Thyroid gland (tissue), 4 donors: ENCODE data around the gene PTPN11. TPM values are rescaled to one million over a fixed set of nuclear protein-coding genes. Genes with fewer than 3 reads are reported as not detected.

Source experiments
- DNase-seq, 2 donors: peaks; one replicate each; pipeline ENCODE4 v3.0.0-alpha.2; 2019
- H3K27ac ChIP-seq, 3 donors: fragments of 200-600 bp; sonication (generic); 1 replicate in 2 of 3; 2 replicates in 1 of 3; pipeline ENCODE4 v1.5.1; 2016 to 2019; ENCODE audit warnings: mild to moderate bottlenecking in 1 of 3, moderate library complexity in 1 of 3
- H3K27me3 ChIP-seq: fragments of 200-600 bp; sonication (generic); one replicate; pipeline ENCODE4 v1.5.1; 2019
- H3K36me3 ChIP-seq, 2 donors: fragments of 200-600 bp; sonication (generic); one replicate each; pipeline ENCODE4 v1.5.1; 2016 to 2019
- H3K4me1 ChIP-seq, 2 donors: fragments of 200-600 bp; sonication (generic); one replicate each; pipeline ENCODE4 v1.5.1; 2017 to 2019
- H3K4me3 ChIP-seq, 3 donors: fragments of 200-600 bp; sonication (generic); replicated peaks in 1 of 3; 1 replicate in 2 of 3; 2 replicates in 1 of 3; pipeline ENCODE4 v1.5.1; 2016; ENCODE audit warnings: mild to moderate bottlenecking in 1 of 3
- H3K9me3 ChIP-seq: fragments of 200-600 bp; sonication (generic); one replicate; pipeline ENCODE4 v1.5.1; 2017
- POLR2A ChIP-seq, 2 donors: fragments of 450-650 bp; IDR thresholded peaks; one replicate each; pipeline ENCODE4 v1.6.1; 2017; ENCODE audit warnings: antibody characterized with exemption in 2 of 2, mild to moderate bottlenecking in 2 of 2, moderate library complexity in 1 of 2
- whole genome bisulfite sequencing, 2 donors: methylation state at CpG; one replicate each; pipeline ENCODE4 v1.1.5; 2017; 5-methylcytosine and 5-hydroxymethylcytosine counted together
- intact Hi-C: fragments of 100-400 bp; cut with DNase I; formaldehyde crosslinking; loops from one replicate; pipeline ENCODE4 v1.15.1; 2023
- total RNA-seq, 4 donors: library from RNA; depleted of rRNA; stranded (reverse); fragments of >200 nt; gene quantifications; one replicate each; pipeline ENCODE4 v1.2.3, GENCODE V29; 2016
- TF ChIP-seq, protein P1 (sequence below), 6 experiments: fragments of 200-600 bp in 3 of 6; fragments of 450-650 bp in 3 of 6; sonication (generic) in 3 of 6; IDR thresholded peaks; one replicate each; pipeline ENCODE4 v1.5.1; 2016 to 2019; ENCODE audit warnings: antibody characterized with exemption in 6 of 6, mild to moderate bottlenecking in 2 of 6, inconsistent platforms in 1 of 6, moderate library complexity in 1 of 6

Gene PTPN11
- total RNA-seq, 4 donors from 2014 or later: 75.8 to 99.6 (median 78.5) TPM

DNA sequence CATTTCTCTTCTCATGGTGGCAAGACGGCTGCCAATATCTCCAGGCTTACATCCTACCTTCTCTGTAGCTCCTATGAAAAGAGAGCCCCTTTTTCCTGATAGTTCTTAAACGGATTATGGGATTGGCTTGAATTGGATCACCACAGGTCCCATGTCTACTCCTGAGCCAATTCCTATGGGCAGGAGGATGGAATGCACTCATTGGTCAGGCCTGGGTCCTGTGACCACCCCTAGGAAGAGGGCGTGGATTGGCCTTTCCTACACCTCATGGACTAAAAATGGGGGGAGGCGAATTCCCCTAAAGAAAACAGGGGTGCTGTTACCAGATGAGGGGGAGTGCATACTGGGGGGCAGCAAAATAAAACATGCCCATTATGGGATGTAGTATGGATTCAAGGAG is 108.8 kb downstream of the PTPN11 start:
- Histone ChIP-seq H3K36me3 (no peaks in the 10 kb centered on the region), H3K9me3 (no peaks in the 10 kb centered on the region), H3K27me3 (no peaks in the 10 kb centered on the region), H3K4me3 (no peak overlapping the region), H3K27ac (no peak overlapping the region), H3K4me1 (no peaks in the 10 kb centered on the region)
- intact Hi-C loops: no loop called here
- WGBS, 2 donors: 93% methylated on average over 4 of the region's 4 CpGs
- TF ChIP-seq, protein P1, sequence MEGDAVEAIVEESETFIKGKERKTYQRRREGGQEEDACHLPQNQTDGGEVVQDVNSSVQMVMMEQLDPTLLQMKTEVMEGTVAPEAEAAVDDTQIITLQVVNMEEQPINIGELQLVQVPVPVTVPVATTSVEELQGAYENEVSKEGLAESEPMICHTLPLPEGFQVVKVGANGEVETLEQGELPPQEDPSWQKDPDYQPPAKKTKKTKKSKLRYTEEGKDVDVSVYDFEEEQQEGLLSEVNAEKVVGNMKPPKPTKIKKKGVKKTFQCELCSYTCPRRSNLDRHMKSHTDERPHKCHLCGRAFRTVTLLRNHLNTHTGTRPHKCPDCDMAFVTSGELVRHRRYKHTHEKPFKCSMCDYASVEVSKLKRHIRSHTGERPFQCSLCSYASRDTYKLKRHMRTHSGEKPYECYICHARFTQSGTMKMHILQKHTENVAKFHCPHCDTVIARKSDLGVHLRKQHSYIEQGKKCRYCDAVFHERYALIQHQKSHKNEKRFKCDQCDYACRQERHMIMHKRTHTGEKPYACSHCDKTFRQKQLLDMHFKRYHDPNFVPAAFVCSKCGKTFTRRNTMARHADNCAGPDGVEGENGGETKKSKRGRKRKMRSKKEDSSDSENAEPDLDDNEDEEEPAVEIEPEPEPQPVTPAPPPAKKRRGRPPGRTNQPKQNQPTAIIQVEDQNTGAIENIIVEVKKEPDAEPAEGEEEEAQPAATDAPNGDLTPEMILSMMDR (IDR thresholded peaks at IDR 0.05): no peak
- TF ChIP-seq POLR2A (IDR thresholded peaks at IDR 0.05): no peak
- DNase-seq: no peak

DNA sequence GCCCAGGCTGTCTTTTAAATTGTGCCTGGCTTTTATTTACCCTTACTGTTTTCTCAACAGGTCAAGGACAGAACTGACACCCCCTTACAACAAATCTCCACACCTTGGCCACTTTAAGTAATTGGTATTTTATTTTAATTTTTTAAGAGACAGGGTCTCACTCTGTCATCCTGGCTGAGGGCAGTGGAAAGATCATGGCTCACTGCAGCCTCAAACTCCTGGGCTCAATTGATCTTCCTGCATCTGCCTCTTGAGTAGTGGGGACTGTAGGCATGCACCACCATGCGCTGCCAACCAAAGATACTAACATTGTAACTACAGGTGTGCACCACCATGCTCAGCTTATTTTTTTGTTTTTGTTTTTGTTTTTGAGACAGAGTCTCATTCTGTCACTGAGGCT is 109.8 kb downstream of the PTPN11 start:
- no peak overlapping the region for H3K4me3 ChIP-seq
- no peaks in the 10 kb centered on the region for H3K36me3 ChIP-seq
- no peaks in the 10 kb centered on the region for H3K9me3 ChIP-seq
- DNase-seq: no peak
- no peak for TF ChIP-seq POLR2A (IDR thresholded peaks at IDR 0.05)
- TF ChIP-seq, protein P1 (IDR thresholded peaks at IDR 0.05): no peak
- no peaks in the 10 kb centered on the region for H3K27me3 ChIP-seq
- no peaks in the 10 kb centered on the region for H3K4me1 ChIP-seq
- intact Hi-C loops: no loop called here
- 95 to 100% methylated on average over 1 of the region's 1 CpG for WGBS, 2 donors
- H3K27ac ChIP-seq: no peak overlapping the region

DNA sequence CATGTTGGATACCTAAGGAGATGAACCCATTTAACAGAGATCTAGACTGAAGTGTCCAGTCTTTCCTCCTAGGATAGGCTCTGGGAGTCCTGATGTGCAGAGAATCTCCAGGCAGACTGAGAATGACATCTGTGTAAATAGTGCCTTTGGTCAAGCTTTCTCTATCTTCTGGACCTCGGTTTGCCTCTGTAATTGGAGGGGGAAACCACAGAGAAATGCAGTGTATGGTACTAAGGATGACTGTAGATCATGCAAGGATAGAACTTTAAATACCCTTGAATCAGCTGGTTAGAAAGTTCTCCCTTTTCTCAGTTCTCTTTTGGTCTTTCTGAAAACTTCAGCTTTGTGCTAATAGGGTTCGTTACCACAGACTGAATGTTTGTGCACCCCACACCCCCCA is 112.2 kb downstream of the PTPN11 start:
- Histone ChIP-seq H3K27me3 (no peaks in the 10 kb centered on the region), H3K4me3 (no peak overlapping the region), H3K9me3 (no peaks in the 10 kb centered on the region), H3K36me3 (no peaks in the 10 kb centered on the region), H3K27ac (no peak overlapping the region), H3K4me1 (no peaks in the 10 kb centered on the region)
- intact Hi-C loops: no loop called here
- no peak for DNase-seq
- TF ChIP-seq, protein P1 (IDR thresholded peaks at IDR 0.05): no peak
- TF ChIP-seq POLR2A (IDR thresholded peaks at IDR 0.05): no peak
- 77 to 80% methylated on average over 2 of the region's 2 CpGs for WGBS, 2 donors

DNA sequence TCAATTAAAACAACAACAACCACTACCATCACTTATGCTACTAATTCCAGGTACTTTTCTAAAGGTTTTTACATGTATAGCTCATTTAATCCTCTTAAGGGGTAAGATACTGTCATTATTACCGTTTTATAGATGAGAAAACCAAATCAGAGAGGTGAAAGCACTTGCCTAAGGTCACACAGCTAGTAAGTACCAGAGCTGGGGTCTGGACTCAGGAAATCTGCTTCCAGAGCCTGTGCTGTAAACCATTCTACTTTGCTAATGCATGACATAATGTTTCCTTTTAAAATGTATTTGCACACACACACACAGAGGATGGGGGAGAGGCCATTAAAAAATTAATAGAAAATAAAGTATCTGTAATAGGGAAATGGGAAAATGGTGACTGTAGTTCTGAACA is 113.4 kb downstream of the PTPN11 start:
- intact Hi-C loops: no loop called here
- no peak for DNase-seq
- H3K27ac ChIP-seq: no peak overlapping the region
- H3K27me3 ChIP-seq: no peaks in the 10 kb centered on the region
- H3K9me3 ChIP-seq: no peaks in the 10 kb centered on the region
- no peak for TF ChIP-seq POLR2A (IDR thresholded peaks at IDR 0.05)
- TF ChIP-seq, protein P1 (IDR thresholded peaks at IDR 0.05): no peak
- H3K36me3 ChIP-seq: no peaks in the 10 kb centered on the region
- H3K4me3 ChIP-seq: no peak overlapping the region
- WGBS, 2 donors: 84 to 88% methylated on average over 1 of the region's 1 CpG
- H3K4me1 ChIP-seq: no peaks in the 10 kb centered on the region

DNA sequence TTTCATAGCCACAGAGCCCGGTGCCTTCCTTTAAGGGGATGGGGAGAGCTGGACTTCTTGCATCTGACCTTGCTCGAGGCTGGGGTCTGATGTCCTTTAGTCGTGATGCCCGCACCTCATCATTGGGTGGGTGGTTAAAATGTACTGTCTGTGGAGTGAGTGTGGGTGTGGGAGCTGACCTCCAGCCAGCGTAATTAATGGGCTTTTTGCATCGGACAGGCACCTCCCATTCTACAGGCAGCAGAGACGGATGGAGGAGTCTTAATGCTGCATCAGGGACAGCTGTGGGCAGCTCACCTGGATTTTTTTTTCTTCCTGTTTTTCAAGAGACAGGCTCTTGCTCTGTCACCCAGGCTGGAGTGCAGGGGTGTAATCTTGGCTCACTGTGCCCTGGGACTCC is 114.8 kb downstream of the PTPN11 start:
- no peaks in the 10 kb centered on the region for H3K36me3 ChIP-seq
- no peak for TF ChIP-seq POLR2A (IDR thresholded peaks at IDR 0.05)
- TF ChIP-seq, protein P1 (IDR thresholded peaks at IDR 0.05): no peak
- intact Hi-C loops: no loop called here
- H3K9me3 ChIP-seq: no peaks in the 10 kb centered on the region
- H3K27me3 ChIP-seq: no peaks in the 10 kb centered on the region
- DNase-seq: no peak
- H3K4me1 ChIP-seq: no peaks in the 10 kb centered on the region
- no peak overlapping the region for H3K27ac ChIP-seq
- 75 to 85% methylated on average over 7 of the region's 7 CpGs for WGBS, 2 donors
- no peak overlapping the region for H3K4me3 ChIP-seq
